Activated T-cell treated with anti-CD3 and anti-CD28 coated beads, Interleukin-2, amount 50 U/mL, for 72 hours (primary cell): Measurements from ENCODE around the gene CD63. TPM values are rescaled to one million over a fixed set of nuclear protein-coding genes. Genes with fewer than 3 reads are reported as not detected.
"Not testable (repeated sequence)": the region's sequence is repeated elsewhere in the genome, so short reads cannot be mapped to it uniquely, and the experiment has no call there.

Experiments used
- ATAC-seq, 2 donors: fragments of 150-1000 bp; cut with Tn5 transposase; replicated peaks in 1 of 2; 2 replicates each; pipeline ENCODE4 v1.10.0; 2021; ENCODE audit warnings: moderate library complexity in 2 of 2, mild to moderate bottlenecking in 1 of 2
- DNase-seq, 2 donors: peaks; one replicate each; pipeline ENCODE4 v3.0.0; 2021 to 2022; ENCODE audit warnings: mixed read lengths in 1 of 2
- H3K27ac Mint-ChIP-seq: one replicate; pipeline ENCODE4 v1.8.0; 2022; ENCODE audit warnings: mild to moderate bottlenecking, moderate library complexity, mixed read lengths
- H3K27me3 Mint-ChIP-seq: one replicate; pipeline ENCODE4 v1.8.0; 2022; ENCODE audit warnings: low read depth, mixed read lengths
- H3K36me3 Mint-ChIP-seq, 2 donors: one replicate each; pipeline ENCODE4 v1.8.0; 2022; ENCODE audit warnings: mixed read lengths in 2 of 2, mild to moderate bottlenecking in 1 of 2; ENCODE audit not compliant: insufficient read depth in 2 of 2
- H3K4me1 Mint-ChIP-seq: one replicate; pipeline ENCODE4 v1.8.0; 2022; ENCODE audit warnings: low read depth, mixed read lengths
- H3K4me3 Mint-ChIP-seq, 2 donors: one replicate each; pipeline ENCODE4 v1.8.0; 2022; ENCODE audit warnings: mild to moderate bottlenecking in 2 of 2, mixed read lengths in 2 of 2, moderate library complexity in 2 of 2
- H3K9me3 Mint-ChIP-seq, 2 donors: one replicate each; pipeline ENCODE4 v1.8.0; 2022; ENCODE audit warnings: mixed read lengths in 2 of 2
- total RNA-seq, 2 donors: library from RNA; stranded (reverse); gene quantifications; one replicate each; pipeline ENCODE4 v1.2.3, GENCODE V29; 2022

The CD63 gene
- total RNA-seq, result 100 to 1,000 TPM; 122 to 154 TPM

DNA sequence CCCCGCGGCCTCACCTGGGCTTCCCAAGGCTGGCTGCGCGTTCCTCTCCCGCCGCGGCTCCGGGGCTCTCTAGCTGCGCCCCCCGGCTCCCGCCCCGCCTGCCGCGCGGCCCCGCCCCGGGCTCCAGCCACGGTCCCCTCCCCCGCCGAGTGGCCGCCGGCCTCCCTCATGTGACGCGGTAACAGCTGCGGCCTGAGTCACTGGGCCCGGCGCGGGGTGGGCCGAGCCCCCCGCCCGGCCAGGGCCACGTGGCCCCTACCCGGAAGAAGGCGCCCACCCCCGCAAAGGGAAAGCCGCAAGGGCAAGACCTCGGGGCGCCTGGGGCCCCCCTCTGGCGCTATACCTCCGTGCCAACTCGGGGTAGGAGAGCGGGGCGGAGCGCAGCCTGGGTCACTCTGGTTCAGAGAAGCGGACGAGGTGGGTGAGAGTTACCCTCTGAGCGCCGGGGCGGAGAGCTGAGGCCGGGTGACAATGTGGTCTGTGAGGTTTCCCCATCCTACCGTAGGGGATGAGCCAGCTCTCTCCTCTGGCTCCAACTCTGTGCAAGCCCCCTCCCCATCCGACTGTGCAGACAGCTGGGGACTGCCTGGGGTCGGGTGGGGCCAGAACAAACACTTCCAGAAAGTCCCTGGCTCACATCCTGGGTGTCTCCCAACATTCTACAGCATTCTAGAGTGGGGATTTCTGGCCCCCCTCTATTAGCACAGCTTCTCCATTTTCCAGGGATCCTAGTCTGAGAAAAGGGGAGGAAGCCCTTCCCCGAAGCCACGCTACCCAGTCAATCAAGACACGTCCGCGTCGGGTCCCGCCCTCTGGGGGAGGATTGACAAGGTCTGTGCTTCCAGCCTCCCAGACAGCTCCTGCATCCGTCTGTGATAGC lies at the start of gene CD63:
CD63 (minus strand) TSS at position 71 of the 880 bp plus-strand sequence. CDS start 668 bp downstream, outside the sequence.
- Mint-ChIP-seq H3K27me3 (no peaks in the 10 kb centered on the region), H3K9me3 (no peaks in the 10 kb centered on the region), H3K36me3 (peaks cover 0 to 2% of the 10 kb centered on the region in 2 donors), H3K27ac (peak within 1 kb of the TSS; percentile 91), H3K4me3 (peak within 1 kb of the TSS; percentile 86 to 88), H3K4me1 (peaks cover 36% of the 10 kb centered on the region)
- ATAC-seq, result peak; percentile 78 to 79
- peak; percentile 84 to 85 for DNase-seq

- H3K9me3 Mint-ChIP-seq, result no peaks in the 10 kb centered on the region
- H3K4me3 Mint-ChIP-seq, result no peak overlapping the region
- DNase-seq, result no peak
- peaks cover 4% of the 10 kb centered on the region for H3K4me1 Mint-ChIP-seq
- no peak for ATAC-seq
- H3K27me3 Mint-ChIP-seq, result no peaks in the 10 kb centered on the region
- peaks cover 0 to 16% of the 10 kb centered on the region in 2 donors for H3K36me3 Mint-ChIP-seq
- no peak overlapping the region for H3K27ac Mint-ChIP-seq
Observed at GRCh38 chr12:55777856-55778255, 49.0 kb upstream of the CD63 start.

GRCh38 chr12:55771736-55772135 lies 42.9 kb upstream of the CD63 start:
- peaks cover 6% of the 10 kb centered on the region for H3K4me1 Mint-ChIP-seq
- no peaks in the 10 kb centered on the region for H3K27me3 Mint-ChIP-seq
- ATAC-seq, result no peak

DNA sequence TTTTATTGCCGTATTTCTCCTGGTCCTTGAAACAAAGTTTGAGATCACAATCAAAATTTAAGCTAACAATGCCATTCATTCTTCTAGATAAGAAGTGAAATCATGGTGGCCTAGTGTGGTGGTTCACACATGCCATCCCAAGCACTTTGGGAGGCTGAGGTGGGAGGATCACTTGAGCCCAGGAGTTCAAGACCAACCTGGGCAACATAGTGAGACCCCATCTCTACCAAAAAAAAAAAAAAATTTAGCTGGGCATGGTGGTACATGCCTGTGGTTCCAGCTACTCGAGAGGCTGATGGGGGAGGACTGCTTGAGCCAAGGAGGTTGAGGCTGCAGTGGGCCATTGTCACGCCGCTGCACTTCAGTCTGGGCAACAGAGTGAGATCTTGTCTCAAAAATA lies 38.3 kb upstream of the CD63 start:
- Mint-ChIP-seq H3K27ac (no peak overlapping the region), H3K36me3 (peaks cover 4 to 17% of the 10 kb centered on the region in 2 donors), H3K4me1 (peaks cover 4% of the 10 kb centered on the region), H3K27me3 (no peaks in the 10 kb centered on the region), H3K9me3 (no peaks in the 10 kb centered on the region), H3K4me3 (no peak overlapping the region)
- DNase-seq, result no peak
- no peak for ATAC-seq

More at GRCh38 chr12:55771736-55772135, 42.9 kb upstream of the CD63 start:
- Mint-ChIP-seq H3K36me3 (peaks cover 3 to 17% of the 10 kb centered on the region in 2 donors), H3K4me3 (no peak overlapping the region), H3K27ac (peak overlapping the region; percentile 12), H3K9me3 (no peaks in the 10 kb centered on the region)
- no peak for DNase-seq

GRCh38 chr12:55765736-55766290 lies 37.0 kb upstream of the CD63 start:
- H3K36me3 Mint-ChIP-seq, result peaks cover 4 to 16% of the 10 kb centered on the region in 2 donors
- H3K4me1 Mint-ChIP-seq, result peaks cover 12% of the 10 kb centered on the region
- no peaks in the 10 kb centered on the region for H3K9me3 Mint-ChIP-seq
- no peak overlapping the region for H3K4me3 Mint-ChIP-seq
- ATAC-seq (no peak), DNase-seq (no peak)
- H3K27ac Mint-ChIP-seq, result peak overlapping the region; percentile 44
- H3K27me3 Mint-ChIP-seq, result no peaks in the 10 kb centered on the region

DNA sequence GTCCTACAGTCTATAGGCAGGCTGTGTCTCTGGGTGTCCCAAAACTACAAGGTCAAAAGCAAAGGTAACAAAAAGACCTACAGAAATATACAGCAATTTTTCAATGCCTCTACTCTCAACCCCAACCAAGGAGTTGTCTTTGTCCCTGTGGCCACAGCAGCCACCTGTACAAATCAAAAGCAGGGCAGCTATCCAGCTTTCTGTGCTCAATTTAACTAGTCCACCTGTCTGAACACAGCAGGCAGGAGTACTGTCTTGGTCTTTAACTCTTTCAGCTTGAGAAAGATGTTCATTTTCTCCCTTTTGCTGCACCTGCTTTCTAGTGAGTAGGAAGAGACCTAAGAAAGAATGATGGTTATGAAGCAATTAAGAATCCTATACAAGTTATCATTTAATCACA lies 33.8 kb upstream of the CD63 start:
- Mint-ChIP-seq H3K27me3 (no peaks in the 10 kb centered on the region), H3K4me1 (peaks cover 18% of the 10 kb centered on the region), H3K9me3 (no peaks in the 10 kb centered on the region), H3K27ac (no peak overlapping the region), H3K4me3 (no peak overlapping the region), H3K36me3 (peaks cover 5 to 30% of the 10 kb centered on the region in 2 donors)
- ATAC-seq (no peak), DNase-seq (no peak)

DNA sequence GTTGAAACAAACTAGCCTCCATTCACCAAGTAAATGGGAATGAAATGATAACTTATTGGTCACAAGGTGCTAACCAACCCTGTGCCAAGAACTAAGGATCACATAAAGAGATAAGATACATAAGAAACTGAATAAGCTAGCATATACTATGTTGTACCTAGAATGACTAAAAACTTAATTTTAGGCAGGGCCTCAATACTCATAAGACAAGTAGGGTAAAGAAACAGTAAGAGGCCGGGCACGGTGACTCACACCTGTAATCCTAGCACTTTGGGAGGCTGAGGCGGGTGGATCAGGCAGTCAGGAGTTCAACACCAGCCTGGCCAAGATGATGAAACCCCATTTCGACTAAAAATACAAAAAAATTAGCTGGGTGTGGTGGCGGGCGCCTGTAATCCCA lies 31.9 kb upstream of the CD63 start:
- DNase-seq (peak; percentile 62 to 63), ATAC-seq (peak; percentile 92 to 97)
- H3K4me1 Mint-ChIP-seq, result peaks cover 18% of the 10 kb centered on the region
- H3K27me3 Mint-ChIP-seq, result no peaks in the 10 kb centered on the region
- H3K9me3 Mint-ChIP-seq, result no peaks in the 10 kb centered on the region
- peak overlapping the region; percentile 22 to 53 for H3K4me3 Mint-ChIP-seq
- peak overlapping the region; percentile 74 for H3K27ac Mint-ChIP-seq
- peaks cover 9 to 33% of the 10 kb centered on the region in 2 donors for H3K36me3 Mint-ChIP-seq

DNA sequence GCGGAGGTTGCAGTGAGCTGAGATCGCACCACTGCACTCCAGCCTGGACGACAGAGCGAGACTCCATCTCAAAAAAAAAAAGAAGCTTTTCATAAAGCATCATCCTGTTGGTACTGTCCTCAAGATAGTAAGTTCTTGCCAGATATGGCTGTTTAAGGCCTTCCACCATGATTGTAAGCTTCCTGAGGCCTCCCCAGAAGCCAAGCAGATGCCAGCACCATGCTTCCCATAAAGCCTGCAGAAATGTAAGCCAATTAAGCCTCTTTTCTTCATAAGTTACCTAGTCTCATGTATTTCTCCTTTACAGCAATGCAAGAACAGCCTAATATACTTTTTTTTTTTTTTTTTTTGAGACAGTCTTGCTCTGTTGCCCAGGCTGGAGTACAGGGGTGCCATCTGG lies 29.8 kb upstream of the CD63 start:
- not testable (repeated sequence) for H3K4me3 Mint-ChIP-seq, H3K27me3 Mint-ChIP-seq, ATAC-seq, DNase-seq, H3K9me3 Mint-ChIP-seq
- Mint-ChIP-seq H3K4me1 (peaks cover 18% of the 10 kb centered on the region), H3K27ac (peak overlapping the region; percentile 51), H3K36me3 (peaks cover 12 to 41% of the 10 kb centered on the region in 2 donors)

- Mint-ChIP-seq H3K27ac (peak overlapping the region; percentile 79), H3K9me3 (no peaks in the 10 kb centered on the region), H3K36me3 (peaks cover 12 to 41% of the 10 kb centered on the region in 2 donors), H3K27me3 (no peaks in the 10 kb centered on the region), H3K4me3 (no peak overlapping the region), H3K4me1 (peaks cover 18% of the 10 kb centered on the region)
- ATAC-seq (no peak), DNase-seq (no peak)
Observed at GRCh38 chr12:55757701-55758100, 28.9 kb upstream of the CD63 start.

DNA sequence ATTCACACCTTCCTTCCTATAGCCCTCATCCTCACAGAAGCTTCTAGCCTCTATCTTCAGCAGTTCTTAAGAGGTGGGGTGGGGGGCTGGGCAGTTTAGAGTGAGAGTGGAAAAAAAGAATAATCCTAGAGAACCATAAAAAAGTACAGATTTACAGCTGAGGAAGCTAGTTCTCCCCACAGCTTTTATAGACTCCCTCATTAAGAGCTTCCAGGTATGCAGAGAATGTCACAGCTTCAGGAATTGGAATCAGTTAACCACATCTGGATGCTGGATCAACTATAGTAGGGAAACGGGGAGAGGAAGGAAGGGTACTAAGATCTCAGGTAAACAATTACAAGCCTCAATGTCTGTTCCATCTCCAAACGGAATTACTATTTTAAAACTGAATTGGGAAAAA lies 26.4 kb upstream of the CD63 start:
- Mint-ChIP-seq H3K36me3 (peaks cover 10 to 29% of the 10 kb centered on the region in 2 donors), H3K27ac (peak overlapping the region; percentile 66)

DNA sequence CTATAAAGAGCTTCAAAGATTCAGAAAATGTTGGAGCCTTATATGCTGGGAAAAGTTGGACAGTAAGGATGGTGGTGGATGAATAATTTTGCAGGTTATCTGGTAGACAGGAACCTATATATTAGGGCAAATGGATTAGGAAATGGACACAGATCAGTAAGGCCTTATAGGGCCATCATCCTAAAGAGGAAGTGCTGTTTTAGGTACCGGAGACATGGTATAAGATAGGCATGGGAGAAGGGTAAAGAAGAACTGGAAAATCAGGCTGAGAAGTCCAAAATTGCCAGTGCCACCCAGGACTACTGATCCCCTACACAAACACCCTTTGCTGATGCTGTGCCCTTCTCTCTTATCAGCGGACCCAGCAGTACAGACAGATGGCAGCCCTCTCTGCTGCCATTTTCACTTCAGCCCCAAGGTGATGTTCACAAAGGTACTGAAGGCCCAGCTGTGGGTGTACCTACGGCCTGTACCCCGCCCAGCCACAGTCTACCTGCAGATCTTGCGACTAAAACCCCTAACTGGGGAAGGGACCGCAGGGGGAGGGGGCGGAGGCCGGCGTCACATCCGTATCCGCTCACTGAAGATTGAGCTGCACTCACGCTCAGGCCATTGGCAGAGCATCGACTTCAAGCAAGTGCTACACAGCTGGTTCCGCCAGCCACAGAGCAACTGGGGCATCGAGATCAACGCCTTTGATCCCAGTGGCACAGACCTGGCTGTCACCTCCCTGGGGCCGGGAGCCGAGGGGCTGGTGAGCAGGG lies 19.6 kb upstream of the CD63 start:
- Mint-ChIP-seq H3K9me3 (no peaks in the 10 kb centered on the region), H3K27me3 (no peaks in the 10 kb centered on the region), H3K36me3 (peaks cover 0 to 8% of the 10 kb centered on the region in 2 donors), H3K4me3 (no peak overlapping the region), H3K27ac (no peak overlapping the region), H3K4me1 (peaks cover 24% of the 10 kb centered on the region)
- ATAC-seq (no peak), DNase-seq (no peak)

More for the DNA sequence above, 26.4 kb upstream of the CD63 start:
- peaks cover under 1% of the 10 kb centered on the region for H3K4me1 Mint-ChIP-seq
- no peak overlapping the region for H3K4me3 Mint-ChIP-seq
- ATAC-seq, result no peak
- no peaks in the 10 kb centered on the region for H3K27me3 Mint-ChIP-seq
- H3K9me3 Mint-ChIP-seq, result no peaks in the 10 kb centered on the region
- DNase-seq, result no peak

GRCh38 chr12:55746913-55747231 lies 18.1 kb upstream of the CD63 start:
- DNase-seq (no peak), ATAC-seq (no peak)
- peaks cover 33% of the 10 kb centered on the region for H3K4me1 Mint-ChIP-seq
- peak overlapping the region; percentile 5 for H3K27ac Mint-ChIP-seq
- H3K4me3 Mint-ChIP-seq, result no peak overlapping the region
- no peaks in the 10 kb centered on the region for H3K9me3 Mint-ChIP-seq
- H3K36me3 Mint-ChIP-seq, result peaks cover 0 to 9% of the 10 kb centered on the region in 2 donors
- H3K27me3 Mint-ChIP-seq, result no peaks in the 10 kb centered on the region
